Measurements from ENCODE around the gene TMEM175. TPM values are rescaled to one million over a fixed set of nuclear protein-coding genes. Genes with fewer than 3 reads are reported as not detected.
A peak's percentile ranks its signal among the peaks of the same experiment; 100 is the strongest.

Gene TMEM175
- polyA plus RNA-seq, 1 donor (not counting 4 experiments of a cell fraction or from before 2014, with no cell fraction given) = 23.2 TPM

GRCh38 chr4:930028-930551 is 2.2 kb upstream of the TMEM175 start:
- no peaks in the 10 kb centered on the region for H3K9me3 ChIP-seq (ENCODE audit: control insufficient read depth, low read depth, low read length)
- peak overlapping the region in 1 of 3 experiments; percentile 74 for H3K4me3 ChIP-seq (ENCODE audit: control insufficient read depth in 2 of 3, extremely low read depth in 1 of 3, insufficient read depth in 2 of 3, low read depth in 1 of 3, low read length in 3 of 3)
- peaks cover 12% of the 10 kb centered on the region for H4K20me1 ChIP-seq (ENCODE audit: control insufficient read depth, extremely low read depth, insufficient read depth, low read length)
- peaks cover 19% of the 10 kb centered on the region for H3K4me1 ChIP-seq (ENCODE audit: control insufficient read depth, extremely low read depth, insufficient read depth, low read length)
- FAIRE-seq (no peak), DNase-seq (ENCODE audit: low read depth, low spot score) (no peak)
- no peak overlapping the region for H3K27ac ChIP-seq (ENCODE audit: control insufficient read depth, insufficient read depth, low read length)
- H2AFZ ChIP-seq (ENCODE audit: control insufficient read depth, low read length) = no peak overlapping the region
- H3K9ac ChIP-seq (ENCODE audit: control insufficient read depth, extremely low read depth, insufficient read depth, low read length) = peak overlapping the region; percentile 97
- dilution Hi-C loops (cut with MboI; ENCODE audit: extremely low pct_ligation_motif_present, low sequenced_read_pairs) = no loop called here
- H3K9me1 ChIP-seq (ENCODE audit: control insufficient read depth, extremely low read depth, insufficient read depth, low read length) = peaks cover 2% of the 10 kb centered on the region
- peak overlapping the region; percentile 89 for H3K4me2 ChIP-seq (ENCODE audit: control insufficient read depth, extremely low read depth, insufficient read depth, low read depth, low read length)
- H3K27me3 ChIP-seq (ENCODE audit: control insufficient read depth, extremely low read depth, insufficient read depth, low read length) = no peaks in the 10 kb centered on the region
- TF ChIP-seq CTCF (optimal IDR thresholded peaks at IDR 0.05 in 1 of 3, IDR thresholded peaks at IDR 0.05 in 1 of 3, conservative IDR thresholded peaks at IDR 0.05 in 1 of 3; ENCODE audit: extremely low read depth in 1 of 3, insufficient read depth in 2 of 3, low read length in 3 of 3) (no peak), EZH2 (IDR thresholded peaks at IDR 0.05; ENCODE audit: low read length) (no peak)
- H3K79me2 ChIP-seq (ENCODE audit: control insufficient read depth, insufficient read depth, low read length) = peaks cover 66% of the 10 kb centered on the region
- H3K36me3 ChIP-seq (ENCODE audit: control insufficient read depth in 2 of 2, extremely low read depth in 1 of 2, insufficient read depth in 2 of 2, low read length in 2 of 2) = peaks cover 0 to 4% of the 10 kb centered on the region in 2 experiments

GRCh38 chr4:930827-931193 is 1.4 kb upstream of the TMEM175 start:
- Histone ChIP-seq H3K4me3 (ENCODE audit: control insufficient read depth in 2 of 3, extremely low read depth in 1 of 3, insufficient read depth in 2 of 3, low read depth in 1 of 3, low read length in 3 of 3) (peak overlapping the region; percentile 74 to 81 (median 81)), H3K9me3 (ENCODE audit: control insufficient read depth, low read depth, low read length) (no peaks in the 10 kb centered on the region), H3K9me1 (ENCODE audit: control insufficient read depth, extremely low read depth, insufficient read depth, low read length) (peaks cover 2% of the 10 kb centered on the region), H2AFZ (ENCODE audit: control insufficient read depth, low read length) (no peak overlapping the region), H3K9ac (ENCODE audit: control insufficient read depth, extremely low read depth, insufficient read depth, low read length) (peak overlapping the region; percentile 97), H3K36me3 (ENCODE audit: control insufficient read depth in 2 of 2, extremely low read depth in 1 of 2, insufficient read depth in 2 of 2, low read length in 2 of 2) (peaks cover 0 to 4% of the 10 kb centered on the region in 2 experiments), H4K20me1 (ENCODE audit: control insufficient read depth, extremely low read depth, insufficient read depth, low read length) (peaks cover 11% of the 10 kb centered on the region), H3K79me2 (ENCODE audit: control insufficient read depth, insufficient read depth, low read length) (peaks cover 59% of the 10 kb centered on the region), H3K4me1 (ENCODE audit: control insufficient read depth, extremely low read depth, insufficient read depth, low read length) (peaks cover 15% of the 10 kb centered on the region), H3K27ac (ENCODE audit: control insufficient read depth, insufficient read depth, low read length) (peak overlapping the region; percentile 87), H3K27me3 (ENCODE audit: control insufficient read depth, extremely low read depth, insufficient read depth, low read length) (no peaks in the 10 kb centered on the region), H3K4me2 (ENCODE audit: control insufficient read depth, extremely low read depth, insufficient read depth, low read depth, low read length) (peak overlapping the region; percentile 89)
- FAIRE-seq (no peak), DNase-seq (ENCODE audit: low read depth, low spot score) (no peak)
- dilution Hi-C loops (cut with MboI; ENCODE audit: extremely low pct_ligation_motif_present, low sequenced_read_pairs) = no loop called here
- no peak for TF ChIP-seq CTCF (optimal IDR thresholded peaks at IDR 0.05 in 1 of 3, IDR thresholded peaks at IDR 0.05 in 1 of 3, conservative IDR thresholded peaks at IDR 0.05 in 1 of 3; ENCODE audit: extremely low read depth in 1 of 3, insufficient read depth in 2 of 3, low read length in 3 of 3)
- TF ChIP-seq EZH2 (IDR thresholded peaks at IDR 0.05; ENCODE audit: low read length) = no peak
